IMR-90 (cell line): ENCODE measurements around the gene MELTF.

Experiments
- MAFK ChIP-seq: IDR thresholded peaks from 2 replicates; pipeline ENCODE4 v1.6.1; 2012; ENCODE audit warnings: low read depth, low read length, improper control_type of control experiment
- POLR2A ChIP-seq: IDR thresholded peaks from 2 replicates; pipeline ENCODE4 v1.6.1; 2012; ENCODE audit warnings: mild to moderate bottlenecking, low read depth, low read length
- RFX5 ChIP-seq: IDR thresholded peaks from 2 replicates; pipeline ENCODE4 v1.8.0; 2012; ENCODE audit warnings: low read depth, mild to moderate bottlenecking, low read length, moderate library complexity
- SMC3 ChIP-seq: fragments of 150-350 bp; IDR thresholded peaks from 2 replicates; pipeline ENCODE4 v1.6.1; 2016; ENCODE audit warnings: low read depth, mild to moderate bottlenecking, antibody characterized with exemption, low read length, moderate library complexity
- TF ChIP-seq, protein P1 (sequence below): conservative IDR thresholded peaks from 2 replicates; pipeline ENCODE4 v1.5.1; 2012; ENCODE audit warnings: mild to moderate bottlenecking, low read depth, low read length, improper control_type of control experiment

DNA sequence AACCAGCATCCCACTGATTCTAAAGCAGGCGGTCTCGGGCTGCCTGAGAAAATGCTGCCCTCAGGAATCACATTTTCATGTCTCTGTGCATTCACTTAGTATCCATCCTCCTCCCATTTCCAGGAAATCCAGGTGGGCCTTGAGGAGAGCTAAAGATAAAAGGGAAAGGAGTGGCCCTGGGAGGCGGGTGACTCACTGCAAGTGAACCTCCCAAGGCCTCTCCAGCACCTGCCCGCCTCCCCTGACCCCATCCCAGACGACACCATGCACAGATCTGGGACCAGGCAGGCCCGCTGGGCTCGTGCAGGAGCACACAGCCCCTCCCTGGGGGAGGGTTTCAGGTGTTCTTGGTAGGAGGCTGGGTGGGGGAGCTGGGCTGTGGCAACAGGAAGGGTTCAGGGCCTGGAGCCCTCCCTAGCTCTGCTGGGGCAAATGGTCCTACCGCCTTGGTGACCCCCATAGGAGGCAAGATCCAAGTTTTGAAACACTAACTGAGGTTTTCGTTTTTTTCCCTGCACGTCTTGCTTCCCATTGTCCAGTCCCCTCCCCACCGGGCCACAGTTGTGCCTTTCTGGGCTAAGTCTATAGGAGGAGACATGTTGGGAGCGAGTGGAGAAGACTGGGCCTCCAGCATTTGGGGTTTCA, 22.2 kb downstream of the MELTF start:
- no peak for TF ChIP-seq POLR2A
- no peak for TF ChIP-seq RFX5
- no peak for TF ChIP-seq SMC3
- TF ChIP-seq MAFK, result no peak
- TF ChIP-seq, protein P1, sequence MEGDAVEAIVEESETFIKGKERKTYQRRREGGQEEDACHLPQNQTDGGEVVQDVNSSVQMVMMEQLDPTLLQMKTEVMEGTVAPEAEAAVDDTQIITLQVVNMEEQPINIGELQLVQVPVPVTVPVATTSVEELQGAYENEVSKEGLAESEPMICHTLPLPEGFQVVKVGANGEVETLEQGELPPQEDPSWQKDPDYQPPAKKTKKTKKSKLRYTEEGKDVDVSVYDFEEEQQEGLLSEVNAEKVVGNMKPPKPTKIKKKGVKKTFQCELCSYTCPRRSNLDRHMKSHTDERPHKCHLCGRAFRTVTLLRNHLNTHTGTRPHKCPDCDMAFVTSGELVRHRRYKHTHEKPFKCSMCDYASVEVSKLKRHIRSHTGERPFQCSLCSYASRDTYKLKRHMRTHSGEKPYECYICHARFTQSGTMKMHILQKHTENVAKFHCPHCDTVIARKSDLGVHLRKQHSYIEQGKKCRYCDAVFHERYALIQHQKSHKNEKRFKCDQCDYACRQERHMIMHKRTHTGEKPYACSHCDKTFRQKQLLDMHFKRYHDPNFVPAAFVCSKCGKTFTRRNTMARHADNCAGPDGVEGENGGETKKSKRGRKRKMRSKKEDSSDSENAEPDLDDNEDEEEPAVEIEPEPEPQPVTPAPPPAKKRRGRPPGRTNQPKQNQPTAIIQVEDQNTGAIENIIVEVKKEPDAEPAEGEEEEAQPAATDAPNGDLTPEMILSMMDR, result no peak
